Activated CD4-positive, CD25-positive, alpha-beta regulatory T cell treated with anti-CD3 and anti-CD28 coated beads, Interleukin-2, amount 50 U/mL, for 16 hours (primary cell): Measurements from ENCODE around the gene COA1.
"Not testable (repeated sequence)": the region's sequence is repeated elsewhere in the genome, so short reads cannot be mapped to it uniquely, and the experiment has no call there.

Experiments
- DNase-seq: peaks from one replicate; pipeline ENCODE4 v3.0.0-alpha.2; 2020; ENCODE audit warnings: low read depth, low spot score

The COA1 gene, protein sequence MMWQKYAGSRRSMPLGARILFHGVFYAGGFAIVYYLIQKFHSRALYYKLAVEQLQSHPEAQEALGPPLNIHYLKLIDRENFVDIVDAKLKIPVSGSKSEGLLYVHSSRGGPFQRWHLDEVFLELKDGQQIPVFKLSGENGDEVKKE

DNA sequence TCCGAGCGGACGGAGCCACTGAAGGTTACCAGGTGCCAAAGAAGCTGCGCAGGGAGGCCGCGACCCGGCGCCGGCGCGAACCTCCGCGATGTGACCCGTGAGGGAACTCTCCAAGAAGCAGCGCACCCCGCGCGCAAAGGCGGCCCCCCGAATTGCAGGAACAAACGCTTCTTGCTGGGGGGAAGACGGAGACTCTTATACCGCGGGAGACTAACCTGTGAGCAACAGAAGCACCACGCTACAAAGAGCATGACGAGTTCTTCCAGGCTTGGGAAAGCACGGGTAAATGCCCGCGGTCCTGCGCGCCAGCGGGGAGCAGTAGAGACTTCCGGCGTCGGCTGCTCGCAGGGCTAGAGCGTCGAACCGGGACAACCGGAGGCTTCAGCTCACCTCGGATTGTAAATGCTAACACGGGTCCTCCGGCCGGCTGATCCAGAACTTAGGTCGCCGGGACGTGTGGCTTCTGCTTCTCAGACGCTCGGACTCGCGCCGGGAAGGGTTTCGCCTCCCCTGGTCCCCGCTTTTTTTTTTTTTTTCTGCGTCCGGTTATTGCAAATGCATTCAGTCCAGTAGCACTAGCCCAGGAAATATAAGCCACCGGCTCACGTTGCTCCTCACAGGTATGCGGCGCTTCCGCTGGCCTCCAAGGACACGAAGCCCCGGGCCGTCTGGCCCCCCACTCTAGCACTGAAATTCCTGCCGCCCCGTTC lies at the start of gene COA1:
Gene COA1 (minus strand): TSS at position 310 of the 710 bp plus-strand sequence. CDS start 80,909 bp downstream, outside the sequence.
- peak; percentile 63 for DNase-seq

DNA sequence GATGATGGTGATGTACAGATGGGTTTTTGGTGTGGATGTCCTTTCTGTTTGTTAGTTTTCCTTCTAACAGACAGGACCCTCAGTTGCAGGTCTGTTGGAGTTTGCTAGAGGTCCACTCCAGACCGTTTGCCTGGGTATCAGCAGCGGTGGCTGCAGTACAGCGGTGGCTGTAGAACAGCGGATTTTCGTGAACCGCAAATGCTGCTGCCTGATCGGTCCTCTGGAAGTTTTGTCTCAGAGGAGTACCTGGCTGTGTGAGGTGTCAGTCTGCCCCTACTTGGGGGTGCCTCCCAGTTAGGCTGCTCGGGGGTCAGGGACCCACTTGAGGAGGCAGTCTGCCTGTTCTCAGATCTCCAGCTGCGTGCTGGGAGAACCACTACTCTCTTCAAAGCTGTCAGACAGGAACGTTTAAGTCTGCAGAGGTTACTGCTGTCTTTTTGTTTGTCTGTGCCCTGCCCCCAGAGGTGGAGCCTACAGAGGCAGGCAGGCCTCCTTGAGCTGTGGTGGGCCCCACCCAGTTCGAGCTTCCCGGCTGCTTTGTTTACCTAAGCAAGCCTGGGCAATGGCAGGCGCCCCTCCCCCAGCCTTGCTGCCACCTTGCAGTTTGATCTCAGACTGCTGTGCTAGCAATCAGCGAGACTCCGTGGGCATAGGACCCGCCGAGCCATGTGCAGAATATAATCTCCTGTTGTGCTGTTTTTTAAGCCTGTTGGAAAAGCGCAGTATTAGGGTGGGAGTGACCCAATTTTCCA lies 49.1 kb upstream of the COA1 start:
- not testable (repeated sequence) for DNase-seq

DNA sequence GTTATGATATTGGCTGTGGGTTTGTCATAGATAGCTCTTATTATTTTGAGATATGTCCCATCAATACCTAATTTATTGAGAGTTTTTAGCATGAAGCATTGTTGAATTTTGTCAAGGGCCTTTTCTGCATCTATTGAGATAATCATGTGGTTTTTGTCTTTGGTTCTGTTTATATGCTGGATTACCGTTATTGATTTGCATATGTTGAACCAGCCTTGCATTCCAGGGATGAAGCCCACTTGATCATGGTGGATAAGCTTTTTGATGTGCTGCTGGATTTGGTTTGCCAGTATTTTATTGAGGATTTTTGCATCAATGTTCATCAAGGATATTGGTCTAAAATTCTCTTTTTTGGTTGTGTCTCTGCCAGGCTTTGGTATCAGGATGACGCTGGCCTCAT lies 45.9 kb upstream of the COA1 start:
- not testable (repeated sequence) for DNase-seq

DNA sequence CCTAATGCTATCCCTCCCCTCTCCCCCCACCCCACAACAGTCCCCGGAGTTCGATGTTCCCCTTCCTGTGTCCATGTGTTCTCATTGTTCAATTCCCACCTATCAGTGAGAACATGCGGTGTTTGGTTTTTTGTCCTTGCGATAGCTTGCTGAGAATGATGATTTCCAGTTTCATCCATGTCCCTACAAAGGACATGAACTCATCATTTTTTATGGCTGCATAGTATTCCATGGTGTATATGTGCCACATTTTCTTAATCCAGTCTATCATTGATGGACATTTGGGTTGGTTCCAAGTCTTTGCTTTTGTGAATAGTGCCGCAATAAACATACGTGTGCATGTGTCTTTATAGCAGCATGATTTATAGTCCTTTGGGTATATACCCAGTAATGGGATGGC lies 43.9 kb upstream of the COA1 start:
- not testable (repeated sequence) for DNase-seq

DNA sequence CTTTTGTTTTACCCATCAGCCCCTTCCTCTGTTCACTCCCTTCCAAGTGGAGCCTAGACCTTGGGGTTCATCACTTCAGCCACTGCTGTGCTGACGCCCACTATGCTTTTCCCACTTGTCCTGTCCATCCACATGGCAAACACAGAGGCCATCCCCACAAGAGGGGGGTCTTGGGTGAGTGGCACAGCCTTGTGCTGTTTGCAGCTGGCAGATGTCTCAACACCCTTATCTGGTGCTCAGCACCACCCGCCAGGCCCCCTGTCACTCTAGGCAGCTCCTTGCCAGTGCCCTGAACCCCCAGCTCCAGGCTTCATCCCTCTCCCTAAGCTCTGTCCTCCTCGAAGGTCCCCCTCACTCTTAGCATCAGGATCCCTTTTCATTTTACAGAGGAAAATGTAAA lies 42.2 kb upstream of the COA1 start:
- no peak for DNase-seq

DNA sequence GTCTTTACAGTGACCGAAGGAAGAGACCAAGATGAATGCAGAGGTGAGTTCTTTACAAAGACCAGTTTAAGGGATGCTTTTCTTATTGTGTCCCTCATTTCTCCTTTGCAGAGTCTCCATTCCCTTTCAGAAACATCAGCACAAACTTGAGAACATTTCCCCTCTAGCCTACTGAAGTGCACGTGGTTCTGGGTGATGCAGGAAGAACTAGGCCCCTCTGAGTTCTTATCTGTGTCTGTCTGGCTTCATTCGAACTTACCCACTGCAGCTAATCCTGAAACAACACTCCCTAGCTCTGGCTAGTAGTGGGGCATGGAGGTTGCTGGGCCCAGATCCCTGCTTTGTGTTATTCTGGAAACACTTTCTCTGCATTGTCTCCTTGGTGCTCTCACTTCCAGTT lies 41.8 kb upstream of the COA1 start:
- DNase-seq = no peak

DNA sequence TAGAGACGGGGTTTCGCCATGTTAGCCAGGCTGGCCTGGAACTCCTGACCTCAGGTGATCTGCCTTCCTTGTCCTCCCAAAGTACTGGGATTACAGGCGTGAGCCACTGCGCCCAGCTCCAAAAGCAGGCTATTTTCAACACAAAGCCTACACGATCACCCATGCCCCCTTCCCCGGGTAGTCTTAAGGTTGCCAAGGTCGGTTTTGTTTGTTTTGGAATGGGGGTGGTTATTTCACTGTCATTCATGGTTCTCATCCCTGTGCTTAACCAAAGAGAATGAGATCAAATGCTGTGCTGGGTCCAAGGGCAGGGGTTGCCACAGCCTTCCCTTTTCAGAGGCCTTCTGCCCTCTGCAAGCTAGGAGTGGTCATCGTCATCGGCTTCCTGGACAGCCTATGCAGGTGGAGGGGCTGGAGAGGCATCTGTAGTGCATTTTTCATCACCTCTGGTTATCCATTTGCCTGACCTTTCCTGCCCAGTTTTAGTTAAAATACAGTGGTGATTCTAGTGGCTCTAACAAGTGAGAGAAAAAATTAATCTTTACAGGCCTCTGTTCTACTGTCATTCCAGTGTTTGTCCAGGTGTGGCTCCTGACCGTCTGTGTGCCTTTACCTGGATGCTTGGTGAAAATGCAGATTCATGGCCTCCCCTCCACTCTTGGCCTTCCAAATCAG lies 40.6 kb upstream of the COA1 start:
- DNase-seq = no peak

DNA sequence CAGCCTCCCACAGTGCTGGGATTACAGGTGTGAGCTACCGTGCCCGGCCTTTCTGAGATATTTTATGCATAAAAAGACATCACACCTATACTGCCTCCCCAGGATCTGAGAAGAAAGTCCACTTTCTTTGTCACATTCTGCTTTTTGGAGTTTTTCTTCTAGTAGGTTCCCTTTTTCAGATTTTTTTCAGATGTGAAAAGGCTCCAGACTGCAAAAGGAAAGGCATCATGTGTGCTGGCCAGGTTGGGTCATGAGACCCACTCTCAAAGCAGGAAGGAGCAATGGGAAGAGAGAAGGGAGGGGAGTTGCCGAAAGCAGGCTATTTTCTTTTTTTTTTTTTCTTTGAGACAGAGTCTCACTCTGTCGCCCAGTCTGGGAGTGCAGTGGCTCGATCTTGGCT lies 40.0 kb upstream of the COA1 start:
- no peak for DNase-seq

DNA sequence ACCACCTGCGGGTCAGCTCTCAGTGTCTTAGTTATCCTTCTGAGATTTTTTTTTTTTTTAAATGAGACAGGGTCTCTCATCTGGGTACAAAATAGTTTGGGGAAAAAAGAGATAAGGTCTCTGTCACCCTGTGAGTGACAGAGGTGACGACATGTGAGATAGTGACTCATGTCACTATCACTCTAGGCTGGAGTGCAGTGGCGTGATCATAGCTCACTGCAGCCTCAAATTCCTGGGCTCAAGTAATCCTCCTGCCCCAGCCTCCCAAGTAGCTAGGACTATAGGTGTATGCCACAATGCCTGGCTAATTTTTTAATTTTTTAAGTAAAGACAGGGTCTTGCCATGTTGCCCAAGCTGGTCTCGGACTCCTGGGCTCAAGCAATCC lies 39.6 kb upstream of the COA1 start:
- no peak for DNase-seq

DNA sequence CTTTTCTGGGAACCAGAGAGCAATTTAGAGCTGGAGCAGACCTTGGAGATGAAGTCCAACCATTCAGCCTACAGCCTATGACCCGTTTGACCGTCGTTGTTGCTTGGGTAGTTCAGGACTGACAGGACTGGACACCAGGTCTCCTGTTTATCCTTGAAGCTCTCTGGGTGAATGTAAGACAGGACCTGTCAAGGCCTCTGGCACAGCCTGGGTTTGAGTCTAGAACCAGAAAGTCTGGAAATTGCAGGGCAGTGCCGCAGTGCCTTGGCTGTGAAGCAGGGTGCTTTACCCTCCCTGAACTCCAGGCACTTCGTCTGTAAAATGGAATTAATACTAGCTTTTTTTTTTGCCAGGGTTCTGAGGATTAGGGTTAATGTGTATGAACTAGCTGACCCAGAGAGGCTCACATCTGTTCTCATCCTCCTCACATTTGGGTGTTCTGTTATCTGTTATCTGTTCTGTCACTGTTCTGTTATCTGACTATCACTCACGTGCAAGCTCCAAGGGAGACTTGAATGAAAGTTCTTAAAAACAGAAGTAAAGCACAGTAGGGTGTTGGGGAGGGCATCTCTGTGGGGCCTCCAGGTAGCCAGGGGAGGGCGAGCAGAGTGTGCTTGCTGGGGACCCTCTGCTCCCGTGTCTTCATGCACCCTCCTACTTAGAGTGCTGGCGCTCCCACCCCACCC lies 39.0 kb upstream of the COA1 start:
- no peak for DNase-seq

DNA sequence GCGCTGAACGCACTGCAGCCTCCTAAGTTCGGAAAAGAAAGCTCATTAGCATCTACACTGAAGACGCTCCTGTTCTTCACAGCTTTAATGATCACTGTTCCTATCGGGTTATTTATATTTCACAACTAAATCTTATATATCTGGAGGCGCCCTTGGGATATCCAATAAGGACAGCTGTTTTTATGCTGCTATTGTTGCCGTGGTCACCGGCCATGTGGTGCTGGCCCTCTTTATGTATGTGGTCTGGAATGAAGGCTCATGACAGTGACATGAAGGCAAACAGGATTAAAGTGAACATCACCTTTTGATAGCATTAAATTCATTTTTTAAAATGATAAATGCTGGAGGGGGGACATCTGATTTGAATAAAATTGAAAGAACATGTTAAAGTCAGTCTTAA lies 38.0 kb upstream of the COA1 start:
- DNase-seq = no peak

DNA sequence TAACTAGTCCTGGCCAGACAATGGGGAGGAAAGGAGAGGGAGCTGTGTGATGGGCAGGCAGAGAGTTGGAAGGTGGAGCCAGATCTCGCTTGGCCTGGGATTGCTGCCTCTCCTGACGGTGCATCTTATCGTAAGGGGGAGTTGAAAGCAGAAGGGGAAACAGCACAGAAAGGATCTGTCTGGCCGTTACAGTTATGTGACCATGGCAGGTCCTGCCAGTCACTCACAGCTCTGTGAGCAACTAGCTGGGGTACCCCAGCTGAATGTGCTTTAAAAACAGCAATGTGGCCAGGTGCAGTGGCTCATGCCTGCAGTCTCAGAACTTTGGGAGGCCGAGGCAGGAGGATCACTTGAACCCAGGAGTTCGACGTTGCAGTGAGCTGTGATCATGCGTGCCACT lies 37.2 kb upstream of the COA1 start:
- no peak for DNase-seq

DNA sequence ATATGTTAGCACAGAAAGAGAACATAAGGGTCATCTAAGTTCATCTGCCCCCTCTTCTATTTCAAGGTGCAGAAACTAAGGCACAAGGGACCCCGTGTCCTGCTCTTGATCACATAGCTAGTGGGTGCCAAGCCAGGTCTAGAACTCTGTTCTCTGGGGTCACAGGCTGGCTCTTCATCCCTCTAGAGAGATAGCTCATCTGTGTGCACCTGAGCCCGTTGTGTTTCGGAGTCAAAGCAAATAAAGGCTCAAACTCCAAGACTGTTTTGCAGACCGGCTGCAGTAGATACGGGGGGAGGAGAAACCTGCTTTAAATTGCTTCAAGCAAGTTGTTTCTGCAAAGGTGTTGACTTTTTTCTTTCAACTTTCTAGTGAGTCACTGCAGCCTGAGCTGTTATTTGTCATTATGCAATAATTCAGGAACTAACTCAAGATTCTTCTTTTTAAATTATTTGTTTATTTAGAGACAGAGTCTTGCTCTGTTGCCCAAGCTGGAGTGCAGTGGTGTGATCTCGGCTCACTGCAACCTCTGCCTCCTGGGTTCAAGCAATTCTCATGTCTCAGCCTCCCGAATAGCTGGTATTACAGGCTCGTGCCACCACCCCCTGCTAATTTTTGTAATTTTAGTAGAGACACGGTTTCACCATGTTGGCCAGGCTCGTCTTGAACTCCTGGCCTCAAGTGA lies 35.6 kb upstream of the COA1 start:
- DNase-seq = no peak

DNA sequence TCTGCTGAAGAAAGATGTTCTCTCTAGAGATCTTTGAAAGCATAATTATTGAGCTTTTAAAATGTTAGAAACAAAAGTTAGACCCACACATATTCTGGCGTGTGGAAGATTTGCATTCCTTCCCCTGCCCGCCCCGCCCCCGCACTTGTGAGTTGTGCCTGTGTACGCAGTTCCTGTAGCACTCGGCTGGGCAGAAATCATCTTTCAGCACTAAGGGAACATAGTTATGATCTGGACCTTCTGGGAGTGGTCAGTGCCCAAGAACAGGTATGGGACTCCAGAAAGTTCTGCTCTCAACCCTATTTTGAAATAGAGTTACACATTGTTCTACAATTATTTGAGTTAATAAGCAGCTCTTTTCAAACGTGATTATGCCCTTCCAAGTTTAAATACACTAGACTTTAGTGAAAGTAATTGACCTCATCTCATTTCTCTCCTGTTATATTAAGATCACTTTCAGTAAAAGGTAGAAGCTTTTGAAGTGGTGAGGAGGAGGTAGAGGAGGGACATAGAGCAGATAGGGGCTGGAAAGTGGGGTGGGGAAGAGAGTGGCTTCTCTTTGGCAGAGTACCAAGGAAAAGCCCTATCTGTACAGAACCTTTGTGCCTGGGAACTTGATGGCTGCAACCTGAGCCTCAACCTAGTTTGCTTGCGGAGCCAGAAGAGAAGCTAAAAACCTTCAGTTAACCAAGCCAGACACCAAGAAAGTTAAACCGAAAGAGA lies 34.9 kb upstream of the COA1 start:
- no peak for DNase-seq

DNA sequence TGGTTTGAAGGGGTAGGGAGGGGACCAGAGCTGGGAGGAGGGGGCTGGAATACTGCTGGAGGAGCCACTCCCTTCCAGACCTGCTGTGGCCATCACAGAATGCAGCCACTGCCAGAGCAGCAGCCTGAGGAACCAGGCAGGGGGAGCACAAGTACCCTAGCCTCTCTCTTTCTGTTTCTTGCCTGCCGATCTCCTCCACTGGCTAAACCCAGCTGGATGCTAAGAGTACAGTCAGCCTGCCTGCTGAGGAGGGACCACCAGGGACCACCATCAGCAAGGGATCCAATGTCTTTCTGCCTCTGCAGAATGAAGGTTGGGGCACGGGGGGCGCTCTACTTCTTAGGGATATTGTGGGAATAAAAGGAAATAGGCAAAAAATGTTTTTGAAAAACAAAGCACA lies 33.9 kb upstream of the COA1 start:
- DNase-seq = no peak

DNA sequence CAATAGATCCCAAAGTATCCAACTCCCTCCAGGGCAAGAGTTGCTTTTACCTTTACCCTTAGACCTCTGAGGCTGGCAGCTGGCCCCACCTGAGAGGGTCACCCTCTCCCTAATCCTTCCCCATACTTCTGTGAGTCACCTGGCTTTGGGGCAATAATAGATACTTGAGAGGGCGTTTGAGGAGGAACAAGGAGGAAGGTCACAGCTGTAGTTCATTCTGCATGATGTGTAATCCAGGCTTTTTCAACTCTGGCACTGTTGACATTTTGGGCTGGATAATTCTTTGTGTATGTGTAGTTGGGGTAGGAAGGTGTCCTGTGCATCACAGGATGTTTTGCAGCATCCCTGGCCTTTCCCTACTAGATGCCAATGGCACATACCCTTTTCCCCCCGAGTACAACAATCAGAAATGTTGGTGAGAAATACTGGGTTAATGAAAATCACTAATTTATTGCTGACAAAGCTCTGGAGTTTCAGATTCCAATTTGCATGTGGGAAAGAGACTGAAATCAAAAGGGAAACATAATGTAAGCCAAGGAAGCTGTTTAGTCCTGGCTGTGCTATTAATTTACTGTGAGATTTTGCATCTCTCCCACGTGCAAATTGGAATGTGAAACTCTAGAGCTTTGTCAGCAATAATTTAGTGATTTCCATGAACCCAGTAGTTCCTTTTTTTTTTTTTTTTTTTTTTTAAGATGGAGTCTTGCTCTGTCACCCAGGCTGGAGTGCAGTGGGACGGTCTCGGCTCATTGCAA lies 32.8 kb upstream of the COA1 start:
- DNase-seq = no peak

DNA sequence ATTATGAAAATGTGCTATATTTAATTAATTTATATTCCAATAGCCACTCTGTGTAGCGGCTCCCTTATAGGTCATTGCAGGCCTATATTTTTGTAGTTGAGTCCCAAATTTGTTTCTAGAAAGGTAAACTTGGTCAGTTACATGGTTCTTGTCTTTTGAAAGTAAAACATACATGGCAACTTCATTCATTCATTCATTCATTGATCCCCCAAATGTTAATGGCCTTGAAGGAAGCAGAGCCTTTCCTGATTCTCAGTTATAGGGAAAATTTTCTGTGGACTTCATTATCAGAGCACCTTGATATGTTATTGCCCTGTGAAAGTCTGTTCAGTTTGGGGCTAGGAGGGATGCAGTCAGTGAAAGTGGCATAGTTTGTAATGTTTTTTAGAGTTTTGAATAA lies 32.1 kb upstream of the COA1 start:
- no peak for DNase-seq

DNA sequence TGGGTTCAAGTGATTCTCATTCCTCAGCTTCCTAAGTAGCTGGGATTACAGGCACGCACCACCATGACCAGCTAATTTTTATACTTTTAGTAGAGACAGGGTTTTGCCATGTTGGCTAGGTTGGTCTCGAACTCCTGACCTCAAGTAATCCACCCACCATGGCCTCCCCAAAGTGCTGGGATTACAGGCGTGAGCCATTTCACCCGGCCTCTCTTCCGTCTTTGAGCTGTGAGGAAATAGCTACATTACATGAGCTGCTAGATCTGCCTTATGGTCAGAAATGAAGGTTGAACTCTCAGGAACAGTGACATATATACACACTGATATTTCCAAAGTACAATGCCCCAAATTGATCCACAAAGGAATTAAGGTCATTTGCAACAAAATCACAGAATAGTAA lies 31.5 kb upstream of the COA1 start:
- DNase-seq = no peak

DNA sequence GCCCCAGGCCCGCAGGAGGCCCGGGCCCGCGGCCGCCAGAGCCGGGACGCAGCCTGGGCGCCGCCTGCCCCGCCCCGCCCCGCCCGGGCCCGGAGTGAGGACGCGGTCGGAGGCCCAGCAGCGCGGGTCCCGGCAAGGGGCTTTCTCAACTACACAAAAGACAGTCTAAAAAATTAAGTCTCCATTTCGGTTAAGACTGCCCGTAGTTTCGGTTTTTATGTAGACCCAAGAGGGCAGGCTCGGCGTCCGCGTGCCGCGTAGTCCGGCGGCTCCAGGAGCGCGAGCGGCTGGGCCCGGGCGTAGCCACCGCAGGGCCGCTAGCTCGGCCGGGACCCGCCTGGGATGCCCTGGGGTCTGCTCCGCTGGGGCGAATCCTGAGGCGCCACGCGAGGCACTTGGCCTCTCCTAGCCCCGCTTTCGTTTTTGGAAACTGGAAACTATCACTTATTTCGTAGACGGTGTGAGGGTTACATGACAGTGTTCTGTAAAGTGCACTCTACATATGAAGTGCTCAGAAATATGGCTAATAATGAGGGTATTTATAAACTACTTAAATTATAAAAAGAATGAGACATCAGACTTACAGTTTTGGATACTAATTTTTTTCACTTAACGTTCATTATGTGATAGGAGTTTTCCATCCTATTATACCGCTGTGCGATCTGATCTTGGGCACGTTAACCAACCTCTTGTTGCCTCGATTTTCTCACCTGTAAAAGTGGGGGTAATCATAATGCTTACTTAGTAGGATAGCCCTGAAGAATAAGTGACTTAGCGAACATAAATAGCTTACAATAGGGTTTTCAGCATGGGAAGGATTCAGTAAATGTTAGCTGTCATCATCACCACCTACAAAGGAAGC lies 29.7 kb upstream of the COA1 start:
- peak; percentile 5 for DNase-seq
